HG02970 (cell line): ENCODE measurements around the gene ORAI1.
"Not testable (repeated sequence)": the region's sequence is repeated elsewhere in the genome, so short reads cannot be mapped to it uniquely, and the experiment has no call there.

Experiments used
- ATAC-seq: cut with Tn5 transposase; IDR thresholded peaks from one replicate; pipeline ENCODE4 v1.9.1; 2021; ENCODE audit warnings: mild to moderate bottlenecking, moderate library complexity, moderate number of reproducible peaks; ENCODE audit not compliant: unreplicated experiment, low FRiP score

ORAI1 gene

DNA sequence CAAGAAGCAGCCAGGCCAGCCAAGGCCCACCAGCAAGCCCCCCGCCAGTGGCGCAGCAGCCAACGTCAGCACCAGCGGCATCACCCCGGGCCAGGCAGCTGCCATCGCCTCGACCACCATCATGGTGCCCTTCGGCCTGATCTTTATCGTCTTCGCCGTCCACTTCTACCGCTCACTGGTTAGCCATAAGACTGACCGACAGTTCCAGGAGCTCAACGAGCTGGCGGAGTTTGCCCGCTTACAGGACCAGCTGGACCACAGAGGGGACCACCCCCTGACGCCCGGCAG, 15.0 kb downstream of the ORAI1 start:
- ATAC-seq: no peak

DNA sequence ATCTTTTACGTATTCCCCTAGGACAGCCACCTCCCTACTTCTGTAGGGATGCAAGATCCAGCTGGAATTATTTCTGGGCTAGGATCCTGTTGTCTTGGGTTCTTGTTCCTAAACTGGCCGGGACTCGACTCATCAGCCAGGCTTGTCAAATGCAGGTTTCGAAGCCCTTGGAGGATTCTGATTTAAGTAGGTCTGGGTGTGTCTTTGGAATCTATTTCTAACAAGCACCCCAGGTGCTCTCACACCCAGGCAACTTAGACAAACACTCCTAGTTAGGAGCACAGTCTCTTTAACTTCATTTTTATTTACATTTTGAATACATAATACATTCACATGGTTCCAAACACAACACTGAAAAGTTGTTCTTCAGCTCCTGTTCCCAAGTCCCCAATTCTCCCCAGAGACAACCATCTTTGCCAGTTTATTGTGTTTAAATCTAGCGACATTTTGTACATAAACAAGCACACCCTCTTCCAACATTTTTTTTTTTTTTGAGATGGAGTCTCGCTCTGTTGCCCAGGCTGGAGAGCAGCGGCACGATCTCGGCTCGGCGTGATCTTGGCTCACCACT, 22.2 kb downstream of the ORAI1 start:
- no peak for ATAC-seq

DNA sequence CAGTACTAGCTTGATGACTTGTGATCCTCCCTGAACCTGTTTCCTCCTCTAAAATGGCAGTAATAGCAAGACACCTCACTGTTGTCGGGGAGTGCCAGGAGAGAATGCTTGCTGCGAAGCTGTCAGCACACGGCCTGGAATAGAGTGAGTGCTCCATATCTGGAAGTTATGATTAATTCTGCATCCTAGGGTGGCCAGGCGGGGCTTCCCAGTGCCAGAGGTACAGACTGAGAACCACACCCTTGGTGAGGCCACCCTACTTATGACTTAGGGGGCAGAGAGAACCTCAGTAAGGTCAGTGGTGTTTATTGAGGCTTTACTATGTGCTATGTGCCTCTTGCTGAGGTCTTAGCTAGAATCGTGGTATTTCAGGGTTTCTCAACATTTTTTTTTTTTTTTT, 23.0 kb downstream of the ORAI1 start:
- ATAC-seq: no peak

DNA sequence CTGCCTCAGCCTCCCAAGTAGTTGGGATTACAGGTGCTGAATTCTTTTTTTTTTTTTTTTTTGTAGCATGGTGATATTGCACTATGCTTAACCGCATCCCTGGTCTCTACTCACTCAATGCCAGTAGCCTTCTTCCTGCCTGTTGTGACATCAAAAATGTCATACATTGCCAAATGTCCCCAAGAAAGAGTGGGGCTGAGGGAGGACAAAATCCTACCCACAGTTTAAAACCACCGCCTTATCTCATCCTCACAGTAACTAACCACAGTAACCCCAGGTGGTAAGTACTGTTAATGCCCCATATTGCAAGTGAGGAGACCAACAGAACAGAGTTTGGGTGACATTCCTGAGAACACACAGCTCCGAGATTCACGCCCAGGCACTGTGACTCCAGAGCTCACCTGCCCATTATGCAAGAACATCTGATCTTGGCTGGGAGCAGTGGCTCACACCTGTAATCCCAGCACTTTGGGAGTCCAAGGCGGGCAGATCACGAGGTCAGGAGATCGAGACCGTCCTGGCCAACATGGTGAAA, 23.6 kb downstream of the ORAI1 start:
- ATAC-seq: no peak

DNA sequence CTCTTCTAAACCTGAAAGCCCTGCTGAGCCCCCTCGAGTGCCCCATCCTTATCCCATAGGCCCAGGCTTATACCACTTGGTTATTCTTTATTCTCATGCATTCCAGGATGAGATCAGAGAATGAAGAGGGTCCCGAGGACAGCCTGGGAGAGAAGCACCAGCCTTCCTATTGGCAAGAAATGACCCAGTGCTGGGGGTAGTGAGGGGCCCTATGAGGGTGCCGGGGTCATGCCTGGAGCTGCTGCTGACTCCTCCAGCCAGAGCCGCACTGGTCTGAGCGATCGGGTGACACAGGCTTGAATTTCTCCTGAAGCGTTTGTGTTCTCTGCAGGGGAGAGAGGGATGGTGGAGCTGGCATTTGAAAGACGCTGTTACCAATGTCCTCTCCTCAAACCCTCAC, 25.0 kb downstream of the ORAI1 start:
- ATAC-seq: no peak

DNA sequence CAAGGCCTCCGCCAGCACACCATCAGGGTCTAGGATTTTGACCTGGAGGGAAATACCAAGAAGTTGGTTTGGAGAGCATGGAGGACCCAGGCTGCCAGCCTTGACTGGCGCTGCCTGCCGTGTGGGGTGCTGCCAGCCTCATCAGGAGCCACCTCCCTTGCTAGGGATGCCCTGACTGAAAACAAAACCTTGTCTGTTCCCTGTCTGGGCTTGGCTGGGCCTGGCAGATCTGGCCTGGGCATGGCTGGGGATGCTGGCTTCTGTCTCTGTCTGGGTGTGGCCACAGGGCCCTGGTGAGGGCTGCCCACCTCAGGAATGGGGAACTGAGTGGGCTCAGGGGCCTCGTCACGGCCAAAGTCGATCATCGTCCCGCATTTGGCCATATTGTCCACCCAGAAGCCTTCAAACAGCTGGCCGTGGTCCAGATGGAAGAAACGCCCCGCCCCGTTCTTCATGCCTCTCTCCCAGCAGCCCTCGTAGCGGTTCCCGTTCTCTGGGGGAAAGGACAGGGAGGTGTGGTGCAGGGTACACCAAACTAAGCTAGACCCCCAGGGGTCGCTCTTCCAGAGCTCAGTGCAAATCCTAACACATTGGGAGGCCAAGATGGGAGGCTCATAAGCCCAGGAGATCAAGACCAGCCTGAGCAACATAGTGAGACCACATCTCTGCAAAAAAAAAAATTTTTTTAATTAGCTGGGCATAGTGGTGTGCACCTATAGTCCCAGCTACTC, 26.6 kb downstream of the ORAI1 start:
- ATAC-seq: no peak

DNA sequence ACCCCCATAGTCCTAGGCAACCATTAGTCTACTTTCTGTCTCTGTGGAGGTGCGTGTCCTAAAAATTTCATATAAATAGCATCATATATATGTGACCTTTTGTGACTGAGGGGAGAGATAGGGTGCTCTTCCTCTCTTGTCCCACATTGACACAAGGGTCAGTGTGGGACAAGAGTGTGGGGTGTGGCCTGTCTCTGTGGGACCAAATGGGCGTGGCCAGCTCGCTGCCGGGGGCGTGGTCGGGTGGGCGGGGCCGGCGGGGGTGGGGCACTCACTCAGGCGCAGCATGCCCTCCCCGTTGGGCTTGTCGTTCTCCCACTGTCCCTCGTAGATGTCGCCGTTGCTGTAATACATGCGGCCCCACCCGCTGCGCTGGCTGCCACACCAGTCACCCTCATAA, 27.7 kb downstream of the ORAI1 start:
- ATAC-seq: no peak

DNA sequence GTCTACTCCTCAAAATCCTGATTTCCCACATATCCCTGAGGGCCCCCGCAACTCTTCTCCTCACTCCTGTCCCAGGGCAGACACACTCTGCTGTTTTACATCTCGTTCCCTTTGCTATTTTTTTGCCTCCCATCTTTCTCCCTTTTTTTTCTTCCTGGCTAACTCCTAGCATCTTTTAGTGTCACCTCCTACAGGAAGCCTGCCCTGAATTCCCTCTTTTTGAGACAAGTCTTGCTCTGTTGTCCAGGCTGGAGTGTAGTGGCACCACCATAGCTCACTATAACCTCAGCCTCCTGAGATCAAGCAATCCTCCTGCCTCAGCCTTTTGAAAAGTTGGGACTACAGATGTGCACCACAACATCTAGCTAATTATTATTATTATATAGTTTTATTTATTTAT, 29.8 kb downstream of the ORAI1 start:
- ATAC-seq: no peak

DNA sequence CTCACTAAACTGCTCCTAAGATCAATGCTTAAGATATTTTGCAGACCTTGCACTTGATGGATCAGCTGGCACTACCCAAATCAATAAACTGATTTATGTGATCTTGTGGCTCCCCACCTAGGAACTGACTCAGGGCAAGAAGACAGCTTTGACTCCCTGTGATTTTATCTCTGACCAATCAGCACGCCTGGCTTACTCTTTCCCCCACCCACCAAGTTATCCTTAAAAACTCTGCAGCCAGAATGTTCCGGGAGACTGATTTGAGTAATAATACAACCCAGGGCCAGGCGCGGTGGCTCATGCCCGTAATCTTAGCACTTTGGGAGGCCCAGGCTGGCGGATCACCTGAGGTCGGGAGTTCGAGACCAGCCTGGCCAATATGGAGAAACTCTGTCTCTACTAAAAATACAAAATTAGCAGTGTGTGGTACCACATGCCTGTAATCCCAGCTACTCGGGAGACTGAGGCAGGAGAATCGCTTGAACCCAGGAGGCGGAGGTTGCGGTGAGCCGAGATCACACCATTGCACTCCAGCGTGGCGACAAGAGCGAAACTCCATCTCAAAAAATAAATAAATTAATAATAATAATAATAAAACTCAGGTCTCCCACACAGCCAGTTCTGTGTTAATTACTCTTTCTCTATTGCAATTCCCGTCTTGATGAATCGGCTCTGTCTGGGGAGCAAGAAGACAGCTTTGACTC, 31.1 kb downstream of the ORAI1 start:
- ATAC-seq: no peak

DNA sequence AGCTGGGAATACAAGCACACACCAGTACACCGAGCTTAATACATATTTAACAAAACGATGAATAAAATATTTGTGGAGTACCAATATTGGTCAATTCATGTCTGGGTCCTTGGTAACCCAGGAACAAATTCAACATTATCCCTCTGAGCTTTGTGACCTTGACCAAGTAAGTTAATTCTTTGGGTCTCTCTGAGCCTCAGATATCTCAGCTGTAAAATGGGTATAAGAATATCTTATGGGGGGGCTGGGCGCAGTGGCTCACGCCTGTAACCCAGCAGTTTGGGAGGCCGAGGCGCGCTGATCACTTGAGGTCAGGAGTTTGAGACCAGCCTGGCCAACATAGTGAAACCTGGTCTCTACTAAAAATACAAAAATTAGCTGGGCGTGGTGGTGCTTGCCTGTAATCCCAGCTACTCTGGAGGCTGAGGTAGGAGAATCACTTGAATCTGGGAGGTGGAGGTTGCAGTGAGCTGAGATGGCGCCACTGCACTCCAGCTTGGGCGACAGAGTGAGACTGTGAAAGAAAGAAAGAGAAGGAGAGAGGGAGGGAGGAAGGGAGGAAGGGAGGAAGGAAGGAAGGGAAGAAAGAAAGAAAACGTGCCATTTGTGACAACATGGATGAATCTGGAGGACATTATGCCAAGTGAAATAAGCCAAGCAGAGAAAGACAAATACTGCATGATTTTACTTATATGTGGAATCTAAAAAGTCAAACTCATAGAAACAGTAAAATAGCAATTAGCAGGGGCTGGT, 35.2 kb downstream of the ORAI1 start:
- not testable (repeated sequence) for ATAC-seq

DNA sequence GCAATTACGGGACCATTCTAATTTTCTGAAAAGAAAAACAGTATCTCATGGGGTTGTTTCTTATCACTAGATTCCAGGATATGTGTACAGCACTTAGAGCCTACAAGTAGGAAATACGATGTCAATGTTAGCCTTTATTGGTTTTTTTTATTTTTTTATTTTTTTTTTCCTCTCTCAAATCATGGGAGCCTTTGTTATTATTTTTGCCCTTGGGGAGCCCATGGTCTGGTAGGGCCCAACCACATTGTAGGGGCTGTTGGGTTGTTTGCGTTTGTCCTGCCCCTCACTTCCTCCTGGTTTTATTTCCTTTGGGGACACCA, 37.2 kb downstream of the ORAI1 start:
- no peak for ATAC-seq

DNA sequence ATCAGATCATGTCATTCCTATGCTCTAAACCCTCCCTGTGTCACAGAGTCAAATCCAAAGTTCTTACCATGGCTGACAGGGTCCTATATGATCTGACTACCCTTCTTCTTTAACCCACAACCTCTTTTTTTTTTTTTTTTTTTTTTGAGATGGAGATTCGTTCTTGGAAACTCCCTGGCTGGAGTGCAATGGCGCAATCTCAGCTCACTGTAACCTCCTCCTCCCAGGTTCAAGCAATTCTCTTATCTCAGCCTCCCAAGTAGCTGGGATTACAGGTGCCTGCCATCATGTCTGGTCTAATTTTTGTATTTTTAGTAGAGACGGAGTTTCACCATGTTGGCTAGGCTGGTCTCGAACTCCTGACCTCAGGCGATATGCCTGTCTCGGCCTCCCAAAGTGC, 40.5 kb downstream of the ORAI1 start:
- not testable (repeated sequence) for ATAC-seq

DNA sequence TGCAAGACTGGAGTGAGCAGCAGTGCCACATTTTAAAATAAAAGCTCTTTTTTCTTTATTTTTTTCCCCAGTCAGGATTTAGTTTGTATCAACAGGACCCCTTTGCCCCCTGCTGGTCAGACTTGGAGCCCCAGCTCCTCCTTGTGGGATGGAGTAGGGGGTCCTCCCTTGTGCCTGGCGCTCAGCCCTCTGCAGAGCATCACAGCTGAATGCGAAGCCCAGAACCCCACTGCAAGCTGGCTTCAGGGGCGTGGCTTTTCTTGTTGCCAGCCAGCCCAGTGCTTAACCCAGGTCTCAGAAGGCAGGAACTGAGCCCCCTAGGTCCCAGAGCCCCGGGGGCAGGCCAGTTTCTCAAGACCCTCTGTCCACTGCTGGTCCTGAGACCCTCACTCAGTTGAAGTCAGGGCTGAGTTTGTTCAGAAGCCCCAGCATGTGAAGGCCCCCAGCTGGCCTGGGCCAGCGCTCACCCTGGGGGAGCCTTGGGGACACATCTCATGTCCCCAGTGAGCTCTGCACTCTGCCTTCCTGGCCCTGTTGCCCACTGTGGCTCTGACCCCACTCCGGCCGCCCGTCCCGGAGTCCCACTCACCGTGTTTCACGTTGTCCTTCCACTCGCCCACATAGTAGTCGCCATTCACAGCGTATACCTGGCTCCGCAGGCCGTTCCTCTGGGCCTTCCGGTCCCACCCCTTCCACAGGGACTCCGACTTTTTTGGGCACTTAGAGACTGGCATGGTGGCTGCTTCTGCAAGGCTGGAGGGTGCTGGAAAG, 42.6 kb downstream of the ORAI1 start:
- no peak for ATAC-seq

DNA sequence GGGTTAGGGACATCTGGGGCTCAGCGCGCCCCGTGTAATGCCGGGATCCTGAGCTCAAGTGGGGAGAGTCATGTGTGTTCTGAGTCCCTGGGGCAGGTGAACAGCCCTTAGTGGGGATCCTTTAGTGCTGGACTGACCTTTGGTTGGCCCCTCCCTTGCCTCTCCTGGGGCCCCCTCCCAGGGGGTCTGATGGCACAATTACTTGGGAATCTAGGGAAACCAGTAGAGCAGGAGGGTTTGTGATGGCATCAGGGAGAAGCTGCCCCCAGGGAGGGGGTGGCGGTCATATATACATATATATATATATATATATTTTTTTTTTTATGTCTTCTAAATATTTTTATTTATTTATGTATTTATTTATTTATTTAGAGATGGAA, 43.2 kb downstream of the ORAI1 start, which contains the start of gene MORN3:
TSS of gene MORN3 (minus strand) at position 134 of the 380 bp plus-strand sequence. CDS start 171 bp downstream, outside the sequence.
- ATAC-seq: no peak

DNA sequence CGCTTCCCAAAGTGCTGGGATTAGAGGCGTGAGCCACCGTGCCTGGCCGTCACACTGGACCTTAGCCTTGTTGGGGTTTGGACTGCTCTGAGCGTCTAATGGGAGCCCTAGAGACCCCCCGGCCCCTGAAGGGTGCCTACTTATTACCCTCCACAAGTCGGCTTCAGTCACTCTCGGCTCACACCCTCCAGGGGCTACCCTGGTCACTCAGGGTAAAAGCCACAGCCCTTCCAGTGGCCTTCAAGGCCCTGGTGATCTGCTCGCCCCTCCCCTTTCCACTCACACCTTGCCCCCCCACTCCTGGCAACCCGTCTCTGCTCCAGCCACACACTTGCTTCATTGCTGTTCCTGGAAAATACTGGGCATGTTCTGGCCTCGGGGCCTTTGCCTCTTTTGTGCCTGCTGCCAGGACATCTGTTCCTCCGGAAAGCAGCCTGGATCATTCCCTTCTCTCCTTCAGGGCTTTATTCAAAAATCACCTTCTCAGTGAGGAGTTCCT, 46.7 kb downstream of the ORAI1 start:
- no peak for ATAC-seq

DNA sequence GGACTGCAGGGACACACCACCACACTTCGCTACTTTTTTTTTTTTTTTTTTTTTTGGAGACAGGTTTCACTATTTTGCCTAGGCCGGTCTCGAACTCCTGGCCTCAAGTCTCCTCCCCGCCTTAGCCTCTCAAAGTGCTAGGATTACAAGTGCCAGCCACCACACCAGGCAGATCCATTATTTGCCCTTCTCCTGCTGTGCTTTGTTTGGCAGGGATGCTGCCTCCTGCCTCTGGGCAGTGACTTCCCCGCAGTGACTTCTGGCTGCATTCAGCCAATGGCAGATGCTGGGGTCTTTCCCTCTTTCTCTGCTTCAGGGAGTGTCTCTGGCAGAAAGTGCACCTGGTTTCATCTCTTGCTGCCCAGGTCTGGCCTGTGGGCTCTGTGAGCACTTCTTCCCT, 49.9 kb downstream of the ORAI1 start:
- no peak for ATAC-seq

DNA sequence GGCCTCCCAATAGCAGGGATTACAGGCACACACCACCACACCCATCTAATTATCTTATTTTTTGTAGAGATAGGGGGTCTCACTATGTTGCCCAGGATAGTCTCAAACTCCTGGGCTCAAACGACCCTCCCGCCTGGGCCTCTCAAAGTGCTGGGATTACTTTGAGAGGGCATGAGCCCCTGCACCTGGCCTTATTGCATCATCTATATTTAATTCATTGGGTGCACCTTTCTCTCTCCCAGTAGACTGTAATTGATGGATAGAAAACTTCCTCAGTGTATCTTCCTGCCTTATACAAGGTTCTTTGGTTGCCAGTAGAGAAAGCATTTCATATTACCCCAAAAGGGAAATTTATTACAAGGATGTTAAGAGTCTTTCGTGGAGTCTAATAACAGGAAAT, 52.0 kb downstream of the ORAI1 start:
- no peak for ATAC-seq

DNA sequence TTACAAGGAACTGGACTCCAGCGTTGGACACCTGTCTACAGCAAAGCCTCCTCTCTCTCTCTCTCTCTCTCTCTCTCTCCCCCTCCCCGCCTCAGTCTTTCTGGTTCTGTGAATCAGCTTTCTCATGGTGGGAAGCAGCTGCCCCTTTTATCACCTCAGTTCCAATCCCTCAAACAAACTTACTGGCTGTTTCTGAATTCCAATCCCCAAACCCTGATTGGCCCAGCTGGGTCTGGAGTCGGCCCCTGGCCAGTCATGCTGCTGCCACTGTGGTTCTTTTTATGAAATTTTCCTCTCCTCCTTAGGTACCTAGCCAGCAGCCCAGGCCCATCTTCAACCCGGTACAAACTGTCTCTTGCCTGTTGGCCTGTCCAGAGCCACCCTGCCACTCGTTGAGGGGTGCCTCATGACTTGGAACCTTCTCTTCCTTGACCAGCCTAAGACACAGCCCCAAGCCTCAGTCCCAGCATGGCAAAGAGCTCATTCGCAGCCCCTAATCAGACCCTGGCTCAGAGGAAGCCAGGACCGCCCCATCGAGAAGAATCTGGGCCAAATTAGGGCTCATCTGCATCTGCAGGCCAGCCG, 52.5 kb downstream of the ORAI1 start:
- ATAC-seq: no peak

DNA sequence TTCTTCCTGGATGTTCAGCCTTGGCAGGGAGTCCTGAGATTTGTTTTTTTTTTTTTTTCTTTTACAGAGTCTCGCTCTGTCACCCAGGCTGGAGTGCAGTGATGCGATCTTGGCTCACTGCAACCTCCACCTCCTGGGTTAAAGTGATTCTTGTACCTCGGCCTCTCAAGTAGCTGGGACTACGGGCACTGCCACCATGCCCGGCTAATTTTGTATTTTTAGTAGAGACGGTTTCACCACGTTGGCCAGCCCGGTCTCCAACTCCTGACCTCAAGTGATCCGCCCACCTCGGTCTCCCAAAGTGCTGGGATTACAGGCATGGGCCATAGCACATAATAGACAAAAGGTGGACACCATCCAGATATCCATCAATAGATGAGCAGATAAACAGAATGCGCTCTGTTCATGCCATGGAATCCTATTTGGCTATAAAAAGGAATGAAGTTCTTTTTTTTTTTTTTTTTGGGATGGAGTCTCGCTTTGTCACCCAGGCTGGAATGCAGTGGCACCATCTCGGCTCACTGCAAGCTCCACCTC, 53.4 kb downstream of the ORAI1 start:
- not testable (repeated sequence) for ATAC-seq

DNA sequence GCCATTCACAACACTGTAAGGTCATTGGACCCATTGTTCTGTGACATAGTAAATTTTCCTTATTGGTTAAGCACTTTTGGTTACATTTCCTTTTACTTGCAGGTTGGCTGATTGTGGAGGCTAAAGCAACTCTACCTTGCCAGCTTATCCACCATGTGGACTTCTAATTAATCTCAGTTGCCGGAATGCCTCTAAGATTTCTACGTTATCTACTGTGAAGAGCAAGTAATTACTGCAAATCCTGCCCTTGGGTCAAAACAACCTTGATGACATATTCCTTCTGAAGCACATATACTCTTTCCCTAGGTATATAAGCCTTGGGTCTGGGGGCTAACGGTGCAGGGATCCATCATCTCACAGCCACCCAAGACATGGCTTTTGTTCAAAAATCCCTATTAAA, 62.6 kb downstream of the ORAI1 start:
- ATAC-seq: no peak
